Type B pancreatic cell (in vitro differentiated cells): Measurements from ENCODE around the gene PUS1. TPM values are rescaled to one million over a fixed set of nuclear protein-coding genes. Genes with fewer than 3 reads are reported as not detected.
A peak's percentile ranks its signal among the peaks of the same experiment; 100 is the strongest.

Experiments
- DNase-seq: peaks from one replicate; pipeline ENCODE4 v3.0.0; 2021; ENCODE audit warnings: mixed read lengths; ENCODE audit not compliant: unreplicated experiment; ENCODE audit errors: extremely low spot score
- H3K27ac Mint-ChIP-seq: 2 replicates; pipeline ENCODE4 v1.8.0; 2021; ENCODE audit warnings: mild to moderate bottlenecking, mixed read lengths
- H3K27me3 Mint-ChIP-seq: 2 replicates; pipeline ENCODE4 v1.8.0; 2021; ENCODE audit warnings: mixed read lengths
- H3K36me3 Mint-ChIP-seq: 2 replicates; pipeline ENCODE4 v1.8.0; 2021; ENCODE audit warnings: mixed read lengths
- H3K4me1 Mint-ChIP-seq: one replicate; pipeline ENCODE4 v1.8.0; 2021; ENCODE audit warnings: mixed read lengths; ENCODE audit not compliant: unreplicated experiment
- H3K4me3 Mint-ChIP-seq: 2 replicates; pipeline ENCODE4 v1.8.0; 2021; ENCODE audit warnings: mild to moderate bottlenecking, mixed read lengths
- H3K9me3 Mint-ChIP-seq: 2 replicates; pipeline ENCODE4 v1.8.0; 2021; ENCODE audit warnings: mixed read lengths
- total RNA-seq: library from RNA; stranded (reverse); gene quantifications from 2 replicates; pipeline ENCODE4 v1.2.1, GENCODE V29; 2021; ENCODE audit warnings: low replicate concordance
- TF ChIP-seq, protein P1 (sequence below): fragments of 200-600 bp; sonication (generic); conservative IDR thresholded peaks from 2 replicates; pipeline ENCODE4 v1.5.0; 2021; ENCODE audit warnings: antibody characterized with exemption, mild to moderate bottlenecking

The PUS1 gene
- total RNA-seq, 1 donor from 2014 or later = 38.1 TPM

DNA sequence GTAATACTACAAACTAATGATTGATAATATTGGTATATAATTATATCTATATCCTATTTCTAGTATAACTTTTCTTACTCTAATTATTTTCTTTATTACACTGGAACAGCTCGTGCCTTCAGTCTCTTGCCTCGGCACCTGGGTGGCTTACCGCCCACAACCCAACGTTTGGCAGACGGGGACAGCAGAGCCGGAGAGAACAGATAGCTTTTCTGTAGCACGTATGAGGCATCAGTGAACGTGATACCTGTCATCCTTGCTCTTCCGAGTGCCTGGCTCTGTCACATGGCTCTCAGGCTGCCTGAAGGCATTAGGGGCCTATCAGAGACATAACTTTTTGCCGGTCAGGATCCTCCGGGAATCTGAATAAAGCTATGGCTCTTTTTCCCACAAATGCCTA is 5.5 kb downstream of the PUS1 start:
- no peaks in the 10 kb centered on the region for H3K27me3 Mint-ChIP-seq
- H3K9me3 Mint-ChIP-seq = no peaks in the 10 kb centered on the region
- DNase-seq = no peak
- TF ChIP-seq, protein P1, sequence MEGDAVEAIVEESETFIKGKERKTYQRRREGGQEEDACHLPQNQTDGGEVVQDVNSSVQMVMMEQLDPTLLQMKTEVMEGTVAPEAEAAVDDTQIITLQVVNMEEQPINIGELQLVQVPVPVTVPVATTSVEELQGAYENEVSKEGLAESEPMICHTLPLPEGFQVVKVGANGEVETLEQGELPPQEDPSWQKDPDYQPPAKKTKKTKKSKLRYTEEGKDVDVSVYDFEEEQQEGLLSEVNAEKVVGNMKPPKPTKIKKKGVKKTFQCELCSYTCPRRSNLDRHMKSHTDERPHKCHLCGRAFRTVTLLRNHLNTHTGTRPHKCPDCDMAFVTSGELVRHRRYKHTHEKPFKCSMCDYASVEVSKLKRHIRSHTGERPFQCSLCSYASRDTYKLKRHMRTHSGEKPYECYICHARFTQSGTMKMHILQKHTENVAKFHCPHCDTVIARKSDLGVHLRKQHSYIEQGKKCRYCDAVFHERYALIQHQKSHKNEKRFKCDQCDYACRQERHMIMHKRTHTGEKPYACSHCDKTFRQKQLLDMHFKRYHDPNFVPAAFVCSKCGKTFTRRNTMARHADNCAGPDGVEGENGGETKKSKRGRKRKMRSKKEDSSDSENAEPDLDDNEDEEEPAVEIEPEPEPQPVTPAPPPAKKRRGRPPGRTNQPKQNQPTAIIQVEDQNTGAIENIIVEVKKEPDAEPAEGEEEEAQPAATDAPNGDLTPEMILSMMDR = no peak
- peaks cover 5% of the 10 kb centered on the region for H3K4me1 Mint-ChIP-seq
- H3K27ac Mint-ChIP-seq = no peak overlapping the region
- peaks cover 19% of the 10 kb centered on the region for H3K36me3 Mint-ChIP-seq
- no peak overlapping the region for H3K4me3 Mint-ChIP-seq

DNA sequence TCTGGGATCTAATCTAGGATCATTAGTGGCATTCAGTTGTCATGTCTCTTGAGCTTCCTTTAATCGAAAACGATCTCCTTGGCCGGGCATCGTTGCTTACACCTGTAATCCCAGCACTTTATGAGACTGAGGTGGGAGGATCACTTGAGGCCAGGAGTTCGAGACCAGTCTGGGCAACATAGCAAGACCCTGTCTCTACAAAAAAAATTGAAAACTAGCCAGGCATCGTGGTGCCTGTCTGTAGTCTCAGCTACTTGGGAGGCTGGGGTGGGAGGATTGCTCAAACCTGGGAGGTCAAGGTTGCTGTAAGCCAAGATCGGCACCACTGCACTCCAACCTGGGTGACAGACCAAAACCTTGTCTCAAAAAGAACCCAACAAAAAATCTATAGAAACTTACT is 9.0 kb downstream of the PUS1 start:
- TF ChIP-seq, protein P1 = no peak
- peaks cover 7% of the 10 kb centered on the region for H3K36me3 Mint-ChIP-seq
- no peaks in the 10 kb centered on the region for H3K9me3 Mint-ChIP-seq
- no peaks in the 10 kb centered on the region for H3K27me3 Mint-ChIP-seq
- H3K27ac Mint-ChIP-seq = no peak overlapping the region
- no peaks in the 10 kb centered on the region for H3K4me1 Mint-ChIP-seq
- no peak for DNase-seq
- H3K4me3 Mint-ChIP-seq = no peak overlapping the region

DNA sequence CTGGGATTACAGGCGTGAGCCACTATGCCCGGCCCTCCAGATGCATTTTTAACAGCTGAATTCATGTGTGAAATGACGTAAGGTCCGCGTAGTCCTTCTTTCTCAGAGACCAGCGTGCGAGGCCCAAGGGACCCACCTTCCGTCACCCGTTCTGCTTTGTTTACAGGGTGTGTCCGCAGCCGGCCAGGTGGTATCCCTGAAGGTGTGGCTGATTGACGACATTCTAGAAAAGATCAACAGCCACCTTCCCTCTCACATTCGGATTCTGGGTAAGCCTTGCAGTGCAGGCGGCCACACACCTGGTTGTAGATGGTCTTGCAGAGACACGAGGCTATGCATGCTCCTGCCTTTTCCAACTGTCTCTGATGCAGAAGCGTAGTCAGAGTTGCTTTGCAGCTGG is 9.9 kb downstream of the PUS1 start:
- TF ChIP-seq, protein P1 = no peak
- no peaks in the 10 kb centered on the region for H3K27me3 Mint-ChIP-seq
- H3K36me3 Mint-ChIP-seq = peaks cover 4% of the 10 kb centered on the region
- H3K9me3 Mint-ChIP-seq = no peaks in the 10 kb centered on the region
- no peak overlapping the region for H3K4me3 Mint-ChIP-seq
- DNase-seq = no peak
- no peaks in the 10 kb centered on the region for H3K4me1 Mint-ChIP-seq
- peak overlapping the region; percentile 70 for H3K27ac Mint-ChIP-seq

DNA sequence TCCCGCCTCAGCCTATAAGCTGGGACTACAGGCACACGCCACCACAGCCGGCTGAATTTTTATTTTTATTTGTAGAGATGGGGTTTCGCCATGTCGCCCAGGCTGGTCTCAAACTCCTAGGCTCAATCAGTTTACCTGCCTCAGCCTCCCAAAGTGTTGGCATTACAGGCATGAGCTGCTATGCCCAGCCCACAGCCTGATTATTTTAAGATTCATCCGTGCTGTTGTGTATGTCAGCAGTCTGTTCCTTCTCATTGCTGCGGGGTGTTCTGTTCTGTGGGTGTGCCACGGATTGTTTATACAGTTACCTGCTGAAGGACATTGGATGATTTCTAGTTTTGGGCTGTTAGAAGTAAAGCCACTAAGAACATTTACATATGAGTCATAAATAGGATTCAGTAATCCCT is 11.1 kb downstream of the PUS1 start:
- no peaks in the 10 kb centered on the region for H3K9me3 Mint-ChIP-seq
- peaks cover 4% of the 10 kb centered on the region for H3K36me3 Mint-ChIP-seq
- no peak overlapping the region for H3K27ac Mint-ChIP-seq
- TF ChIP-seq, protein P1 = no peak
- no peaks in the 10 kb centered on the region for H3K4me1 Mint-ChIP-seq
- no peak for DNase-seq
- no peaks in the 10 kb centered on the region for H3K27me3 Mint-ChIP-seq
- H3K4me3 Mint-ChIP-seq = no peak overlapping the region

DNA sequence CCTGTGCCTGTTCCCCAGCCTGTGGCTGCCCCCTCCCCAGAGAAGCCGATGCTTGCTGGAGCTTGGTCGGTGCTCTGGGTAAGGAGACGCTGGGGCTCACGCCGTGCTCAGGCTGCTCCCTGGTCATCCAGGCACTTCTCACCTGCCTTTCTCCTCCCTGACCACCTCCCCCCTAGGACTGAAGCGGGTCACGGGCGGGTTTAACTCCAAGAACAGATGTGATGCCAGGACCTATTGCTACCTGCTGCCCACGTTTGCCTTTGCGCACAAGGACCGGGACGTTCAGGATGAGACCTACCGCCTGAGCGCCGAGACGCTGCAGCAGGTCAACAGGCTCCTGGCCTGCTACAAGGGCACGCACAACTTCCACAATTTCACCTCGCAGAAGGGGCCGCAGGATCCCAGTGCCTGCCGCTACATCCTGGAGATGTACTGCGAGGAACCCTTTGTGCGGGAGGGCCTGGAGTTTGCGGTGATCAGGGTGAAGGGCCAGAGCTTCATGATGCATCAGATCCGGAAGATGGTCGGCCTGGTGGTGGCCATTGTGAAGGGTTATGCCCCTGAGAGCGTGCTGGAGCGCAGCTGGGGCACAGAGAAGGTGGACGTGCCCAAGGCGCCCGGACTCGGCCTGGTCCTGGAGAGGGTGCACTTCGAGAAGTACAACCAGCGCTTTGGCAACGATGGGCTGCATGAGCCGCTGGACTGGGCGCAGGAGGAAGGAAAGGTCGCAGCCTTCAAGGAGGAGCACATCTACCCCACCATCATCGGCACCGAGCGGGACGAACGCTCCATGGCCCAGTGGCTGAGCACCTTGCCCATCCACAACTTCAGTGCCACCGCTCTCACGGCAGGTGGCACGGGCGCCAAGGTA is 12.3 kb downstream of the PUS1 start:
- H3K27me3 Mint-ChIP-seq = no peaks in the 10 kb centered on the region
- no peaks in the 10 kb centered on the region for H3K4me1 Mint-ChIP-seq
- no peak overlapping the region for H3K27ac Mint-ChIP-seq
- DNase-seq = no peak
- H3K9me3 Mint-ChIP-seq = no peaks in the 10 kb centered on the region
- H3K4me3 Mint-ChIP-seq = no peak overlapping the region
- peaks cover 4% of the 10 kb centered on the region for H3K36me3 Mint-ChIP-seq
- TF ChIP-seq, protein P1 = no peak
